Liver (tissue), 9 donors: ENCODE results near the gene NDUFV2. TPM values are rescaled to one million over a fixed set of nuclear protein-coding genes. Genes with fewer than 3 reads are reported as not detected.
"Not testable (repeated sequence)": the region's sequence is repeated elsewhere in the genome, so short reads cannot be mapped to it uniquely, and the experiment has no call there.

Experiments used
- DNase-seq: peaks from one replicate; pipeline ENCODE4 v3.0.0-alpha.2; 2017; ENCODE audit warnings: low spot score
- H3K27ac ChIP-seq, 2 donors: one replicate each; pipeline ENCODE4 v1.7.0; 2013; ENCODE audit warnings: inconsistent platforms in 2 of 2, low read length in 2 of 2, control low read depth in 1 of 2, low read depth in 1 of 2, mild to moderate bottlenecking in 1 of 2
- H3K27me3 ChIP-seq, 4 donors: one replicate each; pipeline versions ENCODE4 v1.6.1 to v1.7.0; 2013; ENCODE audit warnings: low read length in 3 of 4, inconsistent platforms in 1 of 4, mild to moderate bottlenecking in 1 of 4, moderate library complexity in 1 of 4; ENCODE audit not compliant: control insufficient read depth in 4 of 4, insufficient read depth in 4 of 4
- H3K36me3 ChIP-seq, 4 donors: one replicate each; pipeline versions ENCODE4 v1.6.1 to v1.7.0; 2013; ENCODE audit warnings: low read length in 3 of 4, mild to moderate bottlenecking in 3 of 4, low read depth in 1 of 4, moderate library complexity in 1 of 4; ENCODE audit not compliant: control insufficient read depth in 4 of 4, insufficient read depth in 3 of 4
- H3K4me1 ChIP-seq, 4 donors: one replicate each; pipeline versions ENCODE4 v1.6.1 to v1.7.0; 2013; ENCODE audit warnings: low read length in 3 of 4, mild to moderate bottlenecking in 3 of 4, moderate library complexity in 1 of 4; ENCODE audit not compliant: control insufficient read depth in 4 of 4, insufficient read depth in 4 of 4
- H3K4me3 ChIP-seq, 3 donors: one replicate each; pipeline versions ENCODE4 v1.6.1 to v1.7.0; 2013; ENCODE audit warnings: low read length in 3 of 3, control low read depth in 1 of 3, low read depth in 1 of 3, mild to moderate bottlenecking in 1 of 3
- H3K9ac ChIP-seq, 2 donors: one replicate each; pipeline ENCODE4 v1.7.0; 2013; ENCODE audit warnings: low read length in 2 of 2, mild to moderate bottlenecking in 2 of 2, moderate library complexity in 2 of 2, control low read depth in 1 of 2, low read depth in 1 of 2
- H3K9me3 ChIP-seq, 4 donors: one replicate each; pipeline versions ENCODE4 v1.6.1 to v1.7.0; 2013; ENCODE audit warnings: low read length in 3 of 4; ENCODE audit not compliant: control insufficient read depth in 4 of 4
- CTCF ChIP-seq: fragments of 150-350 bp; IDR thresholded peaks from 2 replicates; pipeline ENCODE4 v1.5.1; 2017; ENCODE audit warnings: improper control_type of control experiment, low read depth, low read length; ENCODE audit not compliant: missing input control
- FOXA2 ChIP-seq: IDR thresholded peaks from 2 replicates; pipeline ENCODE4 v1.6.1; 2016; ENCODE audit warnings: antibody characterized with exemption
- GABPA ChIP-seq, 2 donors: IDR thresholded peaks in 1 of 2; conservative IDR thresholded peaks in 1 of 2; 2 replicates each; pipeline ENCODE4 v1.6.1; 2016; ENCODE audit warnings: antibody characterized with exemption in 2 of 2, mild to moderate bottlenecking in 1 of 2, moderate library complexity in 1 of 2
- HNF4A ChIP-seq, 2 donors: conservative IDR thresholded peaks; 2 replicates each; pipeline ENCODE4 v1.6.1; 2016; ENCODE audit warnings: antibody characterized with exemption in 2 of 2, mild to moderate bottlenecking in 2 of 2
- HNF4G ChIP-seq: IDR thresholded peaks from 2 replicates; pipeline ENCODE4 v1.6.1; 2016; ENCODE audit warnings: antibody characterized with exemption
- MAX ChIP-seq: IDR thresholded peaks from 2 replicates; pipeline ENCODE4 v1.6.1; 2016; ENCODE audit warnings: antibody characterized with exemption
- NR2F2 ChIP-seq: IDR thresholded peaks from 2 replicates; pipeline ENCODE4 v1.6.1; 2016; ENCODE audit warnings: antibody characterized with exemption
- RAD21 ChIP-seq, 2 donors: IDR thresholded peaks; 2 replicates each; pipeline ENCODE4 v1.6.1; 2016; ENCODE audit warnings: antibody characterized with exemption in 2 of 2, mild to moderate bottlenecking in 2 of 2
- RXRA ChIP-seq, 2 donors: IDR thresholded peaks; 2 replicates each; pipeline ENCODE4 v1.6.1; 2017 to 2018; ENCODE audit warnings: antibody characterized with exemption in 2 of 2, mild to moderate bottlenecking in 1 of 2
- SP1 ChIP-seq: IDR thresholded peaks from 2 replicates; pipeline ENCODE4 v1.6.1; 2018; ENCODE audit warnings: antibody characterized with exemption, mild to moderate bottlenecking
- TAF1 ChIP-seq: conservative IDR thresholded peaks from 2 replicates; pipeline ENCODE4 v1.6.1; 2016; ENCODE audit warnings: antibody characterized with exemption, mild to moderate bottlenecking
- YY1 ChIP-seq: IDR thresholded peaks from 2 replicates; pipeline ENCODE4 v1.6.1; 2016; ENCODE audit warnings: antibody characterized with exemption, mild to moderate bottlenecking
- WGBS: extraction: QIAGEN DNeasy Blood & Tissue Kit; methylation state at CpG from one replicate; pipeline ENCODE4 v1.1.7; 2013; 5-methylcytosine and 5-hydroxymethylcytosine counted together
- polyA plus RNA-seq, 2 donors: library from polyadenylated mRNA; stranded (reverse) in 1 of 2; unstranded in 1 of 2; fragments of 200-250 nt in 1 of 2; fragments of >200 nt in 1 of 2; fragmentation: Nextera tagmentation in 1 of 2; extraction: Ambion mirVana in 1 of 2; gene quantifications; one replicate each; pipeline versions ENCODE4 v1.2.1 to v1.2.3, GENCODE V29; 2013 to 2015
- total RNA-seq, 2 donors: library from RNA; depleted of rRNA; stranded (reverse); fragments of >200 nt; gene quantifications; one replicate each; pipeline ENCODE4 v1.2.3, GENCODE V29; 2014
- donor health status: healthy.
- donor health status: healthy.
- donor health status: healthy.
- donor health status: healthy.
- donor health status: healthy.

Gene NDUFV2
- total and polyA plus RNA-seq, 4 donors = 74.5 to 415 (median 185) TPM

GRCh38 chr18:9171919-9172318 lies 69.4 kb downstream of the NDUFV2 start:
- H3K9ac ChIP-seq, DNase-seq, H3K36me3 ChIP-seq, H3K4me3 ChIP-seq, H3K4me1 ChIP-seq, H3K27ac ChIP-seq, H3K27me3 ChIP-seq, H3K9me3 ChIP-seq: not testable (repeated sequence)
- 97% methylated on average over 3 of the region's 3 CpGs for WGBS

GRCh38 chr18:9172506-9173127 lies 70.1 kb downstream of the NDUFV2 start:
- H3K9me3 ChIP-seq = no peaks in the 10 kb centered on the region
- H3K27ac ChIP-seq = no peak overlapping the region
- H3K27me3 ChIP-seq = no peaks in the 10 kb centered on the region
- peaks cover 0 to 5% (median 1%) of the 10 kb centered on the region in 4 donors for H3K36me3 ChIP-seq
- H3K9ac ChIP-seq = no peak overlapping the region
- 85% methylated on average over 4 of the region's 4 CpGs for WGBS
- DNase-seq = no peak
- no peak for TF ChIP-seq SP1
- no peak for TF ChIP-seq FOXA2
- no peak for TF ChIP-seq CTCF
- H3K4me3 ChIP-seq = no peak overlapping the region
- H3K4me1 ChIP-seq = peaks cover 0 to 5% (median 0%) of the 10 kb centered on the region in 4 donors

GRCh38 chr18:9173770-9174233 lies 71.3 kb downstream of the NDUFV2 start:
- Histone ChIP-seq H3K27ac (no peak overlapping the region), H3K9ac (no peak overlapping the region), H3K36me3 (peaks cover 0 to 5% (median 1%) of the 10 kb centered on the region in 4 donors), H3K4me1 (peaks cover 0 to 5% (median 0%) of the 10 kb centered on the region in 4 donors), H3K9me3 (no peaks in the 10 kb centered on the region), H3K27me3 (no peaks in the 10 kb centered on the region), H3K4me3 (no peak overlapping the region)
- TF ChIP-seq NR2F2 = no peak
- no peak for TF ChIP-seq GABPA (IDR thresholded peaks at IDR 0.05 in 1 of 2, conservative IDR thresholded peaks at IDR 0.05 in 1 of 2)
- no peak for TF ChIP-seq HNF4A (conservative IDR thresholded peaks at IDR 0.05)
- TF ChIP-seq CTCF = no peak
- TF ChIP-seq YY1 = no peak
- TF ChIP-seq HNF4G = no peak
- TF ChIP-seq FOXA2 = no peak
- no peak for TF ChIP-seq RAD21 (IDR thresholded peaks at IDR 0.05)
- TF ChIP-seq RXRA (IDR thresholded peaks at IDR 0.05) = no peak
- TF ChIP-seq MAX = no peak
- no peak for TF ChIP-seq TAF1
- 92% methylated on average over 6 of the region's 6 CpGs for WGBS
- no peak for DNase-seq
